Calu3 (cell line): ENCODE measurements around the gene CRIM1. TPM values are rescaled to one million over a fixed set of nuclear protein-coding genes. Genes with fewer than 3 reads are reported as not detected.
A peak's percentile ranks its signal among the peaks of the same experiment; 100 is the strongest.

ENCODE experiments used
- BruUV-seq: library from RNA; stranded (reverse); fragments of 400-500 nt; replicated peaks from 2 replicates; lab custom pipeline; 2021; lab: Mats Ljungman, UMichigan
- CTCF ChIA-PET: fragments of 300-600 bp; sonication (Branson Sonifier 250); formaldehyde crosslinking; loops from one replicate; lab custom pipeline; 2022; ENCODE audit warnings: antibody characterized with exemption; lab: Charles Lee
- DNase-seq: peaks from one replicate; pipeline ENCODE4 v3.0.0; 2022
- H3K27ac Mint-ChIP-seq: one replicate; pipeline ENCODE4 v1.8.0; 2022; ENCODE audit warnings: mixed read lengths; ENCODE audit not compliant: unreplicated experiment
- H3K27me3 Mint-ChIP-seq: one replicate; pipeline ENCODE4 v1.8.0; 2022; ENCODE audit warnings: mixed read lengths; ENCODE audit not compliant: unreplicated experiment
- H3K36me3 Mint-ChIP-seq: one replicate; pipeline ENCODE4 v1.8.0; 2022; ENCODE audit warnings: mild to moderate bottlenecking, moderate library complexity, mixed read lengths; ENCODE audit not compliant: insufficient read depth, unreplicated experiment
- H3K4me1 Mint-ChIP-seq: one replicate; pipeline ENCODE4 v1.8.0; 2022; ENCODE audit warnings: mild to moderate bottlenecking, low read depth, mixed read lengths; ENCODE audit not compliant: unreplicated experiment
- H3K4me3 Mint-ChIP-seq: one replicate; pipeline ENCODE4 v1.8.0; 2022; ENCODE audit warnings: mild to moderate bottlenecking, low read depth, moderate library complexity, mixed read lengths; ENCODE audit not compliant: unreplicated experiment
- H3K9me3 Mint-ChIP-seq: one replicate; pipeline ENCODE4 v1.8.0; 2022; ENCODE audit warnings: low read depth, mixed read lengths; ENCODE audit not compliant: unreplicated experiment
- intact Hi-C: fragments of 100-400 bp; cut with micrococcal nuclease; formaldehyde crosslinking; loops from one replicate; pipeline ENCODE4 v1.10.0; 2022; ENCODE audit not compliant: unreplicated experiment
- total RNA-seq: library from RNA; stranded (reverse); gene quantifications from 2 replicates; pipeline ENCODE4 v1.2.3, GENCODE V29; 2022
- TF ChIP-seq, protein P1 (sequence below): fragments of 200-600 bp; IDR thresholded peaks from one replicate; pipeline ENCODE4 v1.8.0; 2022; ENCODE audit warnings: antibody characterized with exemption; ENCODE audit not compliant: unreplicated experiment

The CRIM1 gene
- total RNA-seq, 1 experiment from 2014 or later = 57.6 TPM

DNA sequence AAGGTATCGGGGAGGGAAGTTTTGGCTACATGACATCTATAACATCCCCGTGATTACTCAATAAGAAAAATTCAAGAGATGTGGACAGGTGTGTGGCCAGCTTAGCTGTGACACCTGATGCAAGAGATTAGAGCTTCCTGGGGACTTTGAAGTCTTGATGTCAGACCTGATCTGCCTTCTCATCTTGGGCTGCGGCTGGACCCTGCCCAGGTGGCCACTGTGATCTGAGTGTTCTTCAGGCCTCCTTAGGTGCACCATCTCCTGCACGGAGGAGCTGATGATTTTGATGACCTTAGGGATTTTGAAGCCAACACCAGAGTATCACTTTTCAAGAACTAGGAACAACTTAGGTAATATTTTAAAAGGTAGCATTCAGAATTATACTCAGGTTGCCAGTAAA is 128.9 kb downstream of the CRIM1 start:
- TF ChIP-seq, protein P1, sequence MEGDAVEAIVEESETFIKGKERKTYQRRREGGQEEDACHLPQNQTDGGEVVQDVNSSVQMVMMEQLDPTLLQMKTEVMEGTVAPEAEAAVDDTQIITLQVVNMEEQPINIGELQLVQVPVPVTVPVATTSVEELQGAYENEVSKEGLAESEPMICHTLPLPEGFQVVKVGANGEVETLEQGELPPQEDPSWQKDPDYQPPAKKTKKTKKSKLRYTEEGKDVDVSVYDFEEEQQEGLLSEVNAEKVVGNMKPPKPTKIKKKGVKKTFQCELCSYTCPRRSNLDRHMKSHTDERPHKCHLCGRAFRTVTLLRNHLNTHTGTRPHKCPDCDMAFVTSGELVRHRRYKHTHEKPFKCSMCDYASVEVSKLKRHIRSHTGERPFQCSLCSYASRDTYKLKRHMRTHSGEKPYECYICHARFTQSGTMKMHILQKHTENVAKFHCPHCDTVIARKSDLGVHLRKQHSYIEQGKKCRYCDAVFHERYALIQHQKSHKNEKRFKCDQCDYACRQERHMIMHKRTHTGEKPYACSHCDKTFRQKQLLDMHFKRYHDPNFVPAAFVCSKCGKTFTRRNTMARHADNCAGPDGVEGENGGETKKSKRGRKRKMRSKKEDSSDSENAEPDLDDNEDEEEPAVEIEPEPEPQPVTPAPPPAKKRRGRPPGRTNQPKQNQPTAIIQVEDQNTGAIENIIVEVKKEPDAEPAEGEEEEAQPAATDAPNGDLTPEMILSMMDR = no peak
- Mint-ChIP-seq H3K27me3 (no peaks in the 10 kb centered on the region), H3K27ac (no peak overlapping the region), H3K36me3 (no peaks in the 10 kb centered on the region), H3K9me3 (peaks cover 3% of the 10 kb centered on the region), H3K4me3 (no peak overlapping the region), H3K4me1 (peaks cover 62% of the 10 kb centered on the region)
- CTCF ChIA-PET = no interaction called here
- BruUV-seq = no TSS peak
- intact Hi-C loops = no loop called here
- no peak for DNase-seq

DNA sequence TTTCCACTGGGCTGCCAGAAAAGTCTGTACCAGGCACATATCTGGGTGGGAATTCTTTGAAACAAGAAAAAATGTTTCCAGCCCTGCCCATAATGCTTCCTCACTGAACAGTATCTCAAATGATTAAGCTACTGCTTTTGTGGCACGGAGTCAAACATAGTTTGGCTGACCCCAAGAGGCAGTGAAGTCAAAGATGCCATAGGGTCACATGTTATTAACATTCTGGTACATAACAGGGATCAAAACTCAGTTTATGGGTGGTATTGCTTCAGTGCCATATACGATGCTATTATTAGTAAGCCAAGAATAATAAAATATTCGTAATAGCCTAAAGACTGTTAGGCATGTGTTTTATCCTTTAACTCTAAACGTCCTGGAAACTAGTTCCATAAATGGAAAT is 129.9 kb downstream of the CRIM1 start:
- Mint-ChIP-seq H3K9me3 (peaks cover 4% of the 10 kb centered on the region), H3K36me3 (no peaks in the 10 kb centered on the region), H3K27me3 (no peaks in the 10 kb centered on the region), H3K4me3 (no peak overlapping the region), H3K4me1 (peaks cover 66% of the 10 kb centered on the region), H3K27ac (peak overlapping the region; percentile 58)
- CTCF ChIA-PET = no interaction called here
- peak; percentile 29 for DNase-seq
- intact Hi-C loops = loop anchor here (5.0 kb wide), 2 partner anchors 33 to 77 kb away; no protein-coding TSS in a partner anchor
- BruUV-seq = no TSS peak
- TF ChIP-seq, protein P1 = no peak

DNA sequence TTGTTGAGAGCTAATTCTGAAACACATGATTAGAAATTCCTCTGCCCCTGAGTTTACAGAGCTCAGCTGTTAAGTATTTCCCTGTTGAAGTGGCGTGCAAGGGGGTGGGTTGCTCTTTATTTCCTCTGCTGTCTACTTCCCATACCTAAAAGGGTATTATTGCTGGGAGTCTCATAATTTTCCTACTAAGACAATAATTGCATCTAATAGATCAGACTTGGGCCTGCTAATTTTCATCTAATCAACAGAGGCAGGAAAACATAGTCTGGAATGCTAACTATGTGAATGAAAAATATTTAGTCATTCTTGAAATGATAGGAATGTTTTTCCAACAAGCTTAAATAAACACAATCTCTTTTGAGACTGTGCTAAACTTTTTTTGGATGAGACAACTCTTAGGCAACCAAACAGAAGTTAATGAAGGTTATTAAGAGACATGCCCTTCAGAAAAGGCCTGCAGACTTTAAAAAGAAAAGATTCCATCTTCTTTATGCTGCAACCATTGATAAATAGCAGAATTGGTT is 131.0 kb downstream of the CRIM1 start:
- Mint-ChIP-seq H3K4me3 (no peak overlapping the region), H3K9me3 (peaks cover 4% of the 10 kb centered on the region), H3K4me1 (peaks cover 65% of the 10 kb centered on the region), H3K27ac (peak overlapping the region; percentile 83), H3K36me3 (no peaks in the 10 kb centered on the region), H3K27me3 (no peaks in the 10 kb centered on the region)
- TF ChIP-seq, protein P1 = no peak
- CTCF ChIA-PET = interaction anchor here (0.6 to 1.0 kb wide), 4 partner anchors 25 to 1761 kb away, joined by 3 to 4 read pairs (median 3); no protein-coding TSS in a partner anchor
- no peak for DNase-seq
- intact Hi-C loops = loop anchor here (5.0 kb wide), 2 partner anchors 34 to 76 kb away; no protein-coding TSS in a partner anchor
- no TSS peak for BruUV-seq

DNA sequence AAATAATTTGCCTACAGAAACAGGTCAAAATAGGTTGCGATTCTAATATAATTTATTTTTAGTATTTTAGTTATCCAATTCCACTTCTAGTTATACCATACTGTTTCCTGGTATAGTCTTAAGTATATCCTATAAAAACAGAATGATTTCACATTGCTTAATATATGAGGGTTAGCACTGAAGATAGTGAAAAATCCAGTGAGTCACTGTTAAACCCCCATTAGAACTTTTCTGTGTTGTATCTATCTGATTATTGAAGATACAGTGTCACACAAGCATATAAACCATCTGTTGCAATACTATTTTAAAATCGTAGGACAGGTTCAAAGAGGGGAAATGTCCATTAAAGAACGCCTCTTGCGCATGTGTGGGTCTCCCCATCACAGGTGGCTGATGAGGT is 132.4 kb downstream of the CRIM1 start:
- intact Hi-C loops = loop anchor here (5.0 kb wide), 2 partner anchors 36 to 74 kb away; no protein-coding TSS in a partner anchor
- no peak overlapping the region for H3K27ac Mint-ChIP-seq
- peaks cover 57% of the 10 kb centered on the region for H3K4me1 Mint-ChIP-seq
- H3K4me3 Mint-ChIP-seq = no peak overlapping the region
- no peaks in the 10 kb centered on the region for H3K36me3 Mint-ChIP-seq
- peaks cover 4% of the 10 kb centered on the region for H3K9me3 Mint-ChIP-seq
- CTCF ChIA-PET = interaction anchor here (0.6 kb wide), 1 partner anchor 1675 kb away, joined by 3 read pairs; no protein-coding TSS in a partner anchor
- TF ChIP-seq, protein P1 = no peak
- DNase-seq = no peak
- no peaks in the 10 kb centered on the region for H3K27me3 Mint-ChIP-seq
- no TSS peak for BruUV-seq
